ENCODE results near the gene RGS9BP. TPM values are rescaled to one million over a fixed set of nuclear protein-coding genes. Genes with fewer than 3 reads are reported as not detected.

RGS9BP gene
- total RNA-seq, 1 donor from 2014 or later: not detected

GRCh38 chr19:32669310-32669709 lies 6.3 kb upstream of the RGS9BP start:
- Mint-ChIP-seq H3K27me3 (ENCODE audit: low read depth) (peaks cover 9% of the 10 kb centered on the region), H3K4me3 (no peak overlapping the region), H3K4me1 (peaks cover 11% of the 10 kb centered on the region), H3K36me3 (ENCODE audit: low read depth) (peaks cover 3% of the 10 kb centered on the region), H3K27ac (ENCODE audit: unreplicated experiment) (no peak overlapping the region), H3K9me3 (no peaks in the 10 kb centered on the region)
- DNase-seq (ENCODE audit: low read depth, low spot score): no peak
- TF ChIP-seq CTCF (conservative IDR thresholded peaks at IDR 0.05): no peak

GRCh38 chr19:32671883-32672593 lies 3.6 kb upstream of the RGS9BP start:
- peaks cover 27% of the 10 kb centered on the region for H3K27me3 Mint-ChIP-seq (ENCODE audit: low read depth)
- peak overlapping the region; percentile 94 for H3K4me3 Mint-ChIP-seq
- no peak overlapping the region for H3K27ac Mint-ChIP-seq (ENCODE audit: unreplicated experiment)
- no peaks in the 10 kb centered on the region for H3K9me3 Mint-ChIP-seq
- peaks cover 13% of the 10 kb centered on the region for H3K4me1 Mint-ChIP-seq
- no peaks in the 10 kb centered on the region for H3K36me3 Mint-ChIP-seq (ENCODE audit: low read depth)
- DNase-seq (ENCODE audit: low read depth, low spot score): no peak
- TF ChIP-seq CTCF (conservative IDR thresholded peaks at IDR 0.05): no peak

GRCh38 chr19:32672841-32673240 lies 2.8 kb upstream of the RGS9BP start:
- peaks cover 21% of the 10 kb centered on the region for H3K4me1 Mint-ChIP-seq
- no peak for TF ChIP-seq CTCF (conservative IDR thresholded peaks at IDR 0.05)

GRCh38 chr19:32673573-32673972 lies 2.1 kb upstream of the RGS9BP start:
- peak overlapping the region; percentile 94 for H3K4me3 Mint-ChIP-seq
- peaks cover 21% of the 10 kb centered on the region for H3K4me1 Mint-ChIP-seq
- no peak for TF ChIP-seq CTCF (conservative IDR thresholded peaks at IDR 0.05)
- DNase-seq (ENCODE audit: low read depth, low spot score): no peak
- no peaks in the 10 kb centered on the region for H3K36me3 Mint-ChIP-seq (ENCODE audit: low read depth)
- H3K27me3 Mint-ChIP-seq (ENCODE audit: low read depth): peaks cover 43% of the 10 kb centered on the region
- H3K9me3 Mint-ChIP-seq: no peaks in the 10 kb centered on the region
- H3K27ac Mint-ChIP-seq (ENCODE audit: unreplicated experiment): no peak overlapping the region

More at GRCh38 chr19:32672841-32673240, 2.8 kb upstream of the RGS9BP start:
- DNase-seq (ENCODE audit: low read depth, low spot score): no peak
- H3K36me3 Mint-ChIP-seq (ENCODE audit: low read depth): no peaks in the 10 kb centered on the region
- no peaks in the 10 kb centered on the region for H3K9me3 Mint-ChIP-seq
- H3K27me3 Mint-ChIP-seq (ENCODE audit: low read depth): peaks cover 35% of the 10 kb centered on the region
- H3K27ac Mint-ChIP-seq (ENCODE audit: unreplicated experiment): no peak overlapping the region
- peak overlapping the region; percentile 94 for H3K4me3 Mint-ChIP-seq

GRCh38 chr19:32674153-32674930 lies 1.3 kb upstream of the RGS9BP start:
- Mint-ChIP-seq H3K36me3 (ENCODE audit: low read depth) (no peaks in the 10 kb centered on the region), H3K27me3 (ENCODE audit: low read depth) (peaks cover 50% of the 10 kb centered on the region), H3K4me3 (peak overlapping the region; percentile 94), H3K9me3 (no peaks in the 10 kb centered on the region), H3K4me1 (peaks cover 21% of the 10 kb centered on the region), H3K27ac (ENCODE audit: unreplicated experiment) (peak overlapping the region; percentile 2)
- TF ChIP-seq CTCF (conservative IDR thresholded peaks at IDR 0.05): peak; percentile 17
- DNase-seq (ENCODE audit: low read depth, low spot score): no peak
